Measurements from ENCODE around the gene TDP2. TPM values are rescaled to one million over a fixed set of nuclear protein-coding genes. Genes with fewer than 3 reads are reported as not detected.
"Not testable (repeated sequence)": the region's sequence is repeated elsewhere in the genome, so short reads cannot be mapped to it uniquely, and the experiment has no call there.

The TDP2 gene
- total RNA-seq, 1 experiment from 2014 or later, result 30.2 TPM

GRCh38 chr6:24662236-24662635 is 4.5 kb downstream of the TDP2 start:
- H3K27ac ChIP-seq (ENCODE audit: low read depth, low read length), result no peak overlapping the region
- H3K36me3 ChIP-seq (ENCODE audit: control insufficient read depth in 1 of 2, insufficient read depth in 2 of 2, low read length in 2 of 2), result peaks cover 11 to 12% of the 10 kb centered on the region in 2 experiments; a peak in 2 of 4 replicates
- no peak overlapping the region for H2AFZ ChIP-seq (ENCODE audit: low read depth, low read length, poor library complexity, severe bottlenecking)
- peaks cover 7 to 8% of the 10 kb centered on the region in 2 experiments; a peak in 3 of 4 replicates for H3K4me1 ChIP-seq (ENCODE audit: control insufficient read depth in 1 of 2, insufficient read depth in 2 of 2, low read length in 2 of 2)
- CTCF ChIA-PET, result no interaction called here
- no peaks in the 10 kb centered on the region for H4K20me1 ChIP-seq (ENCODE audit: insufficient read depth)
- no peak for ATAC-seq
- no peak overlapping the region for H3K4me3 ChIP-seq (replicated peaks in 1 of 2; ENCODE audit: low read depth in 1 of 2, low read length in 2 of 2)
- H3K9me3 ChIP-seq (ENCODE audit: control insufficient read depth in 1 of 2, insufficient read depth in 1 of 2, low read depth in 1 of 2, low read length in 2 of 2), result no peaks in the 10 kb centered on the region
- no peak for DNase-seq (ENCODE audit: low read depth, low spot score)
- POLR2A ChIA-PET, result no interaction called here
- RAD21 ChIA-PET (ENCODE audit: low non-redundant PET in 1 of 2, low total read pairs in 2 of 2, uncharacterized antibody in 2 of 2, unreplicated experiment in 2 of 2), result no interaction called here
- H3K4me2 ChIP-seq (ENCODE audit: low read length), result no peak overlapping the region
- H3K9me2 ChIP-seq (ENCODE audit: insufficient read depth), result no peaks in the 10 kb centered on the region
- no TSS peak for BruUV-seq (replicated peaks)
- no peak overlapping the region for H3K9ac ChIP-seq (ENCODE audit: low read length)
- TF ChIP-seq TCF7L2 (IDR thresholded peaks at IDR 0.05; ENCODE audit: borderline replicate concordance, extremely low read depth, insufficient read depth, insufficient read length), result no peak
- TF ChIP-seq SP1 (IDR thresholded peaks at IDR 0.05; ENCODE audit: low read depth), result no peak
- no peak for TF ChIP-seq ZBTB33 (IDR thresholded peaks at IDR 0.05; ENCODE audit: extremely low read depth, insufficient replicate concordance, low read length)
- TF ChIP-seq ZFX (IDR thresholded peaks at IDR 0.05), result no peak
- TF ChIP-seq YY1 (IDR thresholded peaks at IDR 0.05; ENCODE audit: extremely low read depth, insufficient replicate concordance, low read depth, low read length), result no peak
- no peak for TF ChIP-seq REST (IDR thresholded peaks at IDR 0.05; ENCODE audit: low read depth)
- no peak for TF ChIP-seq EZH2phosphoT487 (IDR thresholded peaks at IDR 0.05; ENCODE audit: borderline replicate concordance)
- no peak for TF ChIP-seq CEBPB (IDR thresholded peaks at IDR 0.05; ENCODE audit: low read depth)
- intact Hi-C loops (cut with micrococcal nuclease), result no loop called here
- no peaks in the 10 kb centered on the region for H3K27me3 ChIP-seq (ENCODE audit: insufficient read depth, low read length)
- peaks cover 33% of the 10 kb centered on the region for H3K79me2 ChIP-seq (ENCODE audit: insufficient read depth, low read length)

- DNase-seq (ENCODE audit: low read depth, low spot score); H3K4me1 ChIP-seq (ENCODE audit: control insufficient read depth in 1 of 2, insufficient read depth in 2 of 2, low read length in 2 of 2): not testable (repeated sequence)
- peaks cover 36% of the 10 kb centered on the region for H3K79me2 ChIP-seq (ENCODE audit: insufficient read depth, low read length)
Observed at GRCh38 chr6:24661759-24662158, 4.9 kb downstream of the TDP2 start.

More at GRCh38 chr6:24661759-24662158, 4.9 kb downstream of the TDP2 start:
- H3K36me3 ChIP-seq (ENCODE audit: control insufficient read depth in 1 of 2, insufficient read depth in 2 of 2, low read length in 2 of 2), result peaks cover 11 to 12% of the 10 kb centered on the region in 2 experiments; a peak in 2 of 4 replicates
- H3K9ac ChIP-seq (ENCODE audit: low read length); H3K9me3 ChIP-seq (ENCODE audit: control insufficient read depth in 1 of 2, insufficient read depth in 1 of 2, low read depth in 1 of 2, low read length in 2 of 2); RAD21 ChIA-PET (ENCODE audit: low non-redundant PET in 1 of 2, low total read pairs in 2 of 2, uncharacterized antibody in 2 of 2, unreplicated experiment in 2 of 2); intact Hi-C loops (cut with micrococcal nuclease); BruUV-seq (replicated peaks); H3K9me2 ChIP-seq (ENCODE audit: insufficient read depth); CTCF ChIA-PET; POLR2A ChIA-PET; H3K4me2 ChIP-seq (ENCODE audit: low read length); ATAC-seq; H3K27ac ChIP-seq (ENCODE audit: low read depth, low read length); H3K27me3 ChIP-seq (ENCODE audit: insufficient read depth, low read length); H2AFZ ChIP-seq (ENCODE audit: low read depth, low read length, poor library complexity, severe bottlenecking); H4K20me1 ChIP-seq (ENCODE audit: insufficient read depth); H3K4me3 ChIP-seq (replicated peaks in 1 of 2; ENCODE audit: low read depth in 1 of 2, low read length in 2 of 2): not testable (repeated sequence)

Measured in HCT116 (cell line).